MM.1S (cell line): ENCODE measurements around the gene UST.

Source experiments
- EZH2 ChIP-seq: fragments of 300-600 bp; sonication (generic); optimal IDR thresholded peaks from 2 replicates; pipeline ENCODE3; 2017; ENCODE audit warnings: low read depth, mild to moderate bottlenecking, antibody characterized with exemption, low read length, mixed read lengths
- EZH2phosphoT487 ChIP-seq: fragments of 300-600 bp; sonication (generic); IDR thresholded peaks from 2 replicates; pipeline ENCODE4 v1.6.1; 2018; ENCODE audit warnings: antibody characterized with exemption, low read length
- TF ChIP-seq, protein P1 (sequence below): fragments of 300-600 bp; sonication (generic); IDR thresholded peaks from 2 replicates; pipeline ENCODE4 v1.5.1; 2016; ENCODE audit warnings: antibody characterized with exemption, low read length, mixed read lengths

DNA sequence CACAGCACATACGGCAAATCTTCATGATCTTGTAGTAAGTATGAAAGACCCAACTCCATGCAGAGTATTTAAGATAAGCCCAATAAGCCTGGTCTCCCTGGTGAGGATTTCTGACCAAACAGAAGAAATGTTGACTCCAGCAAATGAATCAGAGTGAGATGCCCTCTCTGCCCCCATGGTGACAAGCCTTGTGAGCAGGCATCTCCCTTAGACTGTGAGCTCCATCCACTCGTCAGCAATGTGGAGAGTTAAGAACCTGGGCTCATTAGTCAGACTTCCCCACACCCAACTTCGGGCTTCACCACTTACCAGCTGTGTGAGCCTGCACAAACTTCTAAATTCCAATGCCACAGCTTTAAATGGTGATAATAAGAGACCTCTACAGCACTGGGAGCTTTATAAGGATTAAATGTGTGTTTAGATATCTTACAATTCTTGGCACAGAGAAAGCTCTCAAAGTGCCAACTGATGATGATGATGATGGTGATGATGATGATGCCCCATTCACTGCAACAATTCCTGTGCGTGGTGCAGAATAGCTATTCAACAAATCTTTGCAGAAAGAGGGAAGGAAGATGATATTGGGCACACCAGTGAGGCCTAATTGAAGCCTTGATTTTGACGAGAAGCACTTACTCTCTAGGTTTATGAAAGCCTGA lies 317.3 kb downstream of the UST start:
- TF ChIP-seq EZH2 (no peak), EZH2phosphoT487 (no peak)
- TF ChIP-seq, protein P1, sequence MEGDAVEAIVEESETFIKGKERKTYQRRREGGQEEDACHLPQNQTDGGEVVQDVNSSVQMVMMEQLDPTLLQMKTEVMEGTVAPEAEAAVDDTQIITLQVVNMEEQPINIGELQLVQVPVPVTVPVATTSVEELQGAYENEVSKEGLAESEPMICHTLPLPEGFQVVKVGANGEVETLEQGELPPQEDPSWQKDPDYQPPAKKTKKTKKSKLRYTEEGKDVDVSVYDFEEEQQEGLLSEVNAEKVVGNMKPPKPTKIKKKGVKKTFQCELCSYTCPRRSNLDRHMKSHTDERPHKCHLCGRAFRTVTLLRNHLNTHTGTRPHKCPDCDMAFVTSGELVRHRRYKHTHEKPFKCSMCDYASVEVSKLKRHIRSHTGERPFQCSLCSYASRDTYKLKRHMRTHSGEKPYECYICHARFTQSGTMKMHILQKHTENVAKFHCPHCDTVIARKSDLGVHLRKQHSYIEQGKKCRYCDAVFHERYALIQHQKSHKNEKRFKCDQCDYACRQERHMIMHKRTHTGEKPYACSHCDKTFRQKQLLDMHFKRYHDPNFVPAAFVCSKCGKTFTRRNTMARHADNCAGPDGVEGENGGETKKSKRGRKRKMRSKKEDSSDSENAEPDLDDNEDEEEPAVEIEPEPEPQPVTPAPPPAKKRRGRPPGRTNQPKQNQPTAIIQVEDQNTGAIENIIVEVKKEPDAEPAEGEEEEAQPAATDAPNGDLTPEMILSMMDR: no peak
